ENCODE data around the gene SPACDR. TPM values are rescaled to one million over a fixed set of nuclear protein-coding genes. Genes with fewer than 3 reads are reported as not detected.
"Not testable (repeated sequence)": the region's sequence is repeated elsewhere in the genome, so short reads cannot be mapped to it uniquely, and the experiment has no call there.

SPACDR gene
- total RNA-seq, 2 experiments from 2014 or later: 0.64 to 0.93 TPM

GRCh38 chr7:100455206-100455605 lies 8.9 kb downstream of the SPACDR start:
- peak overlapping the region; percentile 85 for H3K27ac Mint-ChIP-seq
- H3K4me1 Mint-ChIP-seq (ENCODE audit: low read depth): peaks cover 23% of the 10 kb centered on the region
- ChIA-PET POLR2A (interaction anchor here (0.5 to 3.2 kb wide), 7 partner anchors 8 to 131 kb away, joined by 3 to 22 read pairs (median 5); partner anchors contain the start of genes FBXO24, LRCH4, MEPCE and PPP1R35), CTCF (interaction anchor here (0.9 kb wide), 1 partner anchor 28 kb away, joined by 3 read pairs; no protein-coding TSS in a partner anchor)
- intact Hi-C loops (cut with DNase I, micrococcal nuclease): no loop called here
- H3K4me3 Mint-ChIP-seq: peak overlapping the region; percentile 38
- DNase-seq: no peak
- H3K4me3 ChIP-seq (ENCODE audit: low read length): no peak overlapping the region
- ATAC-seq (ENCODE audit: poor library complexity): no peak
- no peaks in the 10 kb centered on the region for H3K9me3 ChIP-seq (ENCODE audit: control insufficient read depth in 1 of 2, insufficient read depth in 1 of 2, low read length in 2 of 2)
- H3K36me3 ChIP-seq (ENCODE audit: insufficient read depth, low read length): peaks cover 10% of the 10 kb centered on the region
- peaks cover 23% of the 10 kb centered on the region for H3K4me1 ChIP-seq (ENCODE audit: insufficient read depth, low read length)
- no peaks in the 10 kb centered on the region for H3K27me3 ChIP-seq (ENCODE audit: control insufficient read depth in 1 of 2, insufficient read depth in 2 of 2, low read length in 2 of 2)
- no peak for TF ChIP-seq CTCF (IDR thresholded peaks at IDR 0.05)
- no peaks in the 10 kb centered on the region for H3K27me3 Mint-ChIP-seq
- no peak overlapping the region for H3K27ac ChIP-seq (ENCODE audit: low read depth in 1 of 2, low read length in 2 of 2)
- no peaks in the 10 kb centered on the region for H3K9me3 Mint-ChIP-seq
- H3K36me3 Mint-ChIP-seq (ENCODE audit: low read depth): peaks cover 12% of the 10 kb centered on the region

GRCh38 chr7:100453854-100454253 lies 10.2 kb downstream of the SPACDR start:
- H3K27ac Mint-ChIP-seq; H3K27me3 Mint-ChIP-seq; H3K9me3 ChIP-seq (ENCODE audit: control insufficient read depth in 1 of 2, insufficient read depth in 1 of 2, low read length in 2 of 2); intact Hi-C loops (cut with DNase I, micrococcal nuclease); DNase-seq; H3K36me3 Mint-ChIP-seq (ENCODE audit: low read depth); H3K27me3 ChIP-seq (ENCODE audit: control insufficient read depth in 1 of 2, insufficient read depth in 2 of 2, low read length in 2 of 2); H3K9me3 Mint-ChIP-seq; H3K4me3 Mint-ChIP-seq; H3K4me3 ChIP-seq (ENCODE audit: low read length); H3K36me3 ChIP-seq (ENCODE audit: insufficient read depth, low read length); H3K27ac ChIP-seq (ENCODE audit: low read depth in 1 of 2, low read length in 2 of 2); ATAC-seq (ENCODE audit: poor library complexity): not testable (repeated sequence)
- peaks cover 23% of the 10 kb centered on the region for H3K4me1 Mint-ChIP-seq (ENCODE audit: low read depth)
- H3K4me1 ChIP-seq (ENCODE audit: insufficient read depth, low read length): peaks cover 27% of the 10 kb centered on the region
- CTCF ChIA-PET: interaction anchor here (0.6 to 1.0 kb wide), 2 partner anchors 46 to 242 kb away, joined by 3 to 4 read pairs; no protein-coding TSS in a partner anchor
- POLR2A ChIA-PET: interaction anchor here (0.8 to 3.2 kb wide), 4 partner anchors 17 to 132 kb away, joined by 3 to 22 read pairs (median 10); partner anchors contain the start of genes FBXO24, LRCH4, MEPCE and PPP1R35

- H3K4me3 ChIP-seq (ENCODE audit: low read length): no peak overlapping the region
- ChIA-PET CTCF (no interaction called here), POLR2A (interaction anchor here (1.2 kb wide), 1 partner anchor 24 kb away, joined by 6 read pairs; the partner anchor contains the start of gene ZCWPW1)
- H3K27me3 ChIP-seq (ENCODE audit: control insufficient read depth in 1 of 2, insufficient read depth in 2 of 2, low read length in 2 of 2): no peaks in the 10 kb centered on the region
- no peaks in the 10 kb centered on the region for H3K36me3 Mint-ChIP-seq (ENCODE audit: low read depth)
- H3K9me3 Mint-ChIP-seq: no peaks in the 10 kb centered on the region
- DNase-seq (no peak), ATAC-seq (ENCODE audit: poor library complexity) (no peak)
- no peak for TF ChIP-seq CTCF (IDR thresholded peaks at IDR 0.05)
- H3K36me3 ChIP-seq (ENCODE audit: insufficient read depth, low read length): peaks cover 5% of the 10 kb centered on the region
- intact Hi-C loops (cut with DNase I, micrococcal nuclease): no loop called here
- H3K27ac ChIP-seq (ENCODE audit: low read depth in 1 of 2, low read length in 2 of 2): no peak overlapping the region
- H3K9me3 ChIP-seq (ENCODE audit: control insufficient read depth in 1 of 2, insufficient read depth in 1 of 2, low read length in 2 of 2): no peaks in the 10 kb centered on the region
- no peak overlapping the region for H3K27ac Mint-ChIP-seq
- H3K4me1 Mint-ChIP-seq (ENCODE audit: low read depth): peaks cover 23% of the 10 kb centered on the region
- H3K4me3 Mint-ChIP-seq: no peak overlapping the region
- no peaks in the 10 kb centered on the region for H3K27me3 Mint-ChIP-seq
- H3K4me1 ChIP-seq (ENCODE audit: insufficient read depth, low read length): peaks cover 27% of the 10 kb centered on the region
Measured at GRCh38 chr7:100452513-100452912, 11.5 kb downstream of the SPACDR start.

Measured in CD4-positive, alpha-beta T cell (primary cell).